Astrocyte (in vitro differentiated cells and primary cell): ENCODE measurements around the gene GPATCH11. TPM values are rescaled to one million over a fixed set of nuclear protein-coding genes. Genes with fewer than 3 reads are reported as not detected.

Experiments
- DNase-seq: peaks from one replicate; pipeline ENCODE4 v3.0.0-alpha.2; 2010; ENCODE audit warnings: low read depth
- FAIRE-seq: peaks from 2 replicates; lab custom pipeline; 2011; peaks lifted over from hg19 to GRCh38; lab: Jason Lieb, UNC
- H2AFZ ChIP-seq: 2 replicates; pipeline ENCODE4 v1.6.0; 2012; ENCODE audit warnings: low read depth, low read length, inconsistent platforms
- H3K27ac ChIP-seq: 2 replicates; pipeline ENCODE4 v1.5.1; 2011; ENCODE audit warnings: low read depth, low read length, inconsistent platforms
- H3K27me3 ChIP-seq: 2 replicates; pipeline ENCODE4 v1.6.0; 2011; ENCODE audit warnings: low read length, inconsistent platforms; ENCODE audit not compliant: insufficient read depth
- H3K36me3 ChIP-seq: 2 replicates; pipeline ENCODE4 v1.5.1; 2011; ENCODE audit warnings: low read length, inconsistent platforms; ENCODE audit not compliant: insufficient read depth
- H3K4me1 ChIP-seq: 2 replicates; pipeline ENCODE4 v1.5.1; 2011; ENCODE audit warnings: low read length, inconsistent platforms; ENCODE audit not compliant: insufficient read depth
- H3K4me2 ChIP-seq: 2 replicates; pipeline ENCODE4 v1.6.0; 2012; ENCODE audit warnings: low read length, inconsistent platforms
- H3K4me3 ChIP-seq: 2 replicates; pipeline ENCODE4 v1.5.1; 2011; ENCODE audit warnings: low read depth, mild to moderate bottlenecking, low read length, inconsistent platforms; ENCODE audit not compliant: insufficient read depth
- H3K79me2 ChIP-seq: 2 replicates; pipeline ENCODE4 v1.6.0; 2012; ENCODE audit warnings: mild to moderate bottlenecking, low read length, inconsistent platforms; ENCODE audit not compliant: insufficient read depth
- H3K9ac ChIP-seq: 2 replicates; pipeline ENCODE4 v1.6.0; 2012; ENCODE audit warnings: mild to moderate bottlenecking, low read length, inconsistent platforms
- H3K9me3 ChIP-seq: 2 replicates; pipeline ENCODE4 v1.5.1; 2012; ENCODE audit warnings: low read depth, mild to moderate bottlenecking, low read length, inconsistent platforms; ENCODE audit not compliant: insufficient read depth
- H4K20me1 ChIP-seq: 2 replicates; pipeline ENCODE4 v1.6.0; 2012; ENCODE audit warnings: low read length, inconsistent platforms; ENCODE audit not compliant: insufficient read depth
- H3K27ac Mint-ChIP-seq: one replicate; pipeline ENCODE4 v1.8.0; 2021; ENCODE audit warnings: mild to moderate bottlenecking, mixed read lengths; ENCODE audit not compliant: unreplicated experiment
- H3K27me3 Mint-ChIP-seq: one replicate; pipeline ENCODE4 v1.8.0; 2021; ENCODE audit warnings: low read depth, mixed read lengths; ENCODE audit not compliant: unreplicated experiment
- H3K36me3 Mint-ChIP-seq: one replicate; pipeline ENCODE4 v1.8.0; 2021; ENCODE audit warnings: low read depth, mixed read lengths; ENCODE audit not compliant: unreplicated experiment
- H3K4me1 Mint-ChIP-seq: one replicate; pipeline ENCODE4 v1.8.0; 2021; ENCODE audit warnings: low read depth, mixed read lengths; ENCODE audit not compliant: unreplicated experiment
- H3K4me3 Mint-ChIP-seq: one replicate; pipeline ENCODE4 v1.8.0; 2021; ENCODE audit warnings: mild to moderate bottlenecking, moderate library complexity, mixed read lengths; ENCODE audit not compliant: unreplicated experiment
- H3K9me3 Mint-ChIP-seq: one replicate; pipeline ENCODE4 v1.8.0; 2021; ENCODE audit warnings: mild to moderate bottlenecking, mixed read lengths; ENCODE audit not compliant: unreplicated experiment
- CTCF ChIP-seq: IDR thresholded peaks from 2 replicates; pipeline ENCODE4 v1.5.1; 2011; ENCODE audit warnings: low read depth, mild to moderate bottlenecking, inconsistent platforms, low read length, moderate library complexity; ENCODE audit not compliant: insufficient read depth
- EZH2 ChIP-seq: IDR thresholded peaks from 2 replicates; pipeline ENCODE4 v1.6.1; 2012; ENCODE audit warnings: mild to moderate bottlenecking, low read length, inconsistent platforms; ENCODE audit not compliant: insufficient read depth
- total RNA-seq: library from RNA; stranded (reverse); gene quantifications from 2 replicates; pipeline ENCODE4 v1.2.1, GENCODE V29; 2021

GPATCH11 gene
- total RNA-seq, 1 donor from 2014 or later, result 5.7 TPM

GRCh38 chr2:37039580-37039979 is 44.7 kb upstream of the GPATCH11 start:
- Mint-ChIP-seq H3K27me3 (no peaks in the 10 kb centered on the region), H3K36me3 (peaks cover 4% of the 10 kb centered on the region), H3K9me3 (no peaks in the 10 kb centered on the region), H3K4me3 (no peak overlapping the region), H3K27ac (no peak overlapping the region), H3K4me1 (no peaks in the 10 kb centered on the region)
- Histone ChIP-seq H3K79me2 (no peaks in the 10 kb centered on the region), H3K36me3 (peaks cover 10% of the 10 kb centered on the region), H3K27me3 (no peaks in the 10 kb centered on the region), H3K9ac (no peak overlapping the region), H3K4me1 (no peaks in the 10 kb centered on the region), H3K4me3 (no peak overlapping the region), H3K9me3 (no peaks in the 10 kb centered on the region), H2AFZ (no peak overlapping the region), H4K20me1 (no peaks in the 10 kb centered on the region), H3K27ac (no peak overlapping the region), H3K4me2 (no peak overlapping the region)
- FAIRE-seq, result no peak
- TF ChIP-seq EZH2 (no peak), CTCF (no peak)
- DNase-seq, result no peak

- Mint-ChIP-seq H3K27me3 (no peaks in the 10 kb centered on the region), H3K9me3 (no peaks in the 10 kb centered on the region), H3K4me3 (no peak overlapping the region), H3K27ac (no peak overlapping the region), H3K4me1 (no peaks in the 10 kb centered on the region), H3K36me3 (peaks cover 2% of the 10 kb centered on the region)
- Histone ChIP-seq H4K20me1 (no peaks in the 10 kb centered on the region), H3K9ac (no peak overlapping the region), H3K27me3 (no peaks in the 10 kb centered on the region), H3K9me3 (no peaks in the 10 kb centered on the region), H3K79me2 (no peaks in the 10 kb centered on the region), H3K36me3 (peaks cover 41% of the 10 kb centered on the region), H2AFZ (no peak overlapping the region), H3K4me1 (no peaks in the 10 kb centered on the region), H3K4me3 (no peak overlapping the region), H3K27ac (no peak overlapping the region), H3K4me2 (no peak overlapping the region)
- FAIRE-seq, result no peak
- TF ChIP-seq CTCF (no peak), EZH2 (no peak)
- no peak for DNase-seq
Observed at GRCh38 chr2:37052600-37053332, 31.6 kb upstream of the GPATCH11 start.

DNA sequence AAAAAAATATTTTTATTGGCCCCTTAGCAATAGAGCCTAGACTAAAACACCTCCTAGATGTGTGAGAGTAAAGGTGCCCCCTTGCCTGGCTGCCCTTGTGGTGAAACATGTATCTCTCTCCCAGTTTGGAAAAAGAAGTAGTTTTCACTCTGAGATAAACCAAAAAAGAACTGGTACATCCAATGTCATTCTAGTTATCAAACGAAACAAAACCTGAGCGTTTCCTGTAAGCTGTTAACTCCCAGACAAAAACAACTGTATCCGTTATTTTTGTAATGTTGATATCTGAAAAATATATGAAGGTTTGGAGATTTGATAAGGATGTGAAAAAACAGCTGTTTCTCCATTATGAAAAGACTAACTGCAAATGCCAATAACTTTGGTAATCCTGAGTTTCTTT is 24.5 kb upstream of the GPATCH11 start:
- no peak overlapping the region for H3K4me2 ChIP-seq
- Mint-ChIP-seq H3K4me3 (no peak overlapping the region), H3K27ac (no peak overlapping the region), H3K36me3 (no peaks in the 10 kb centered on the region), H3K27me3 (no peaks in the 10 kb centered on the region), H3K9me3 (no peaks in the 10 kb centered on the region), H3K4me1 (no peaks in the 10 kb centered on the region)
- H3K4me3 ChIP-seq, result no peak overlapping the region
- TF ChIP-seq EZH2 (no peak), CTCF (no peak)
- no peaks in the 10 kb centered on the region for H4K20me1 ChIP-seq
- no peaks in the 10 kb centered on the region for H3K4me1 ChIP-seq
- FAIRE-seq (no peak), DNase-seq (no peak)
- no peak overlapping the region for H3K27ac ChIP-seq
- H3K27me3 ChIP-seq, result no peaks in the 10 kb centered on the region
- H2AFZ ChIP-seq, result no peak overlapping the region
- peaks cover 48% of the 10 kb centered on the region for H3K36me3 ChIP-seq
- no peak overlapping the region for H3K9ac ChIP-seq
- H3K9me3 ChIP-seq, result no peaks in the 10 kb centered on the region
- H3K79me2 ChIP-seq, result no peaks in the 10 kb centered on the region
